Mesodermal cell (in vitro differentiated cells): ENCODE measurements around the gene CHST2. TPM values are rescaled to one million over a fixed set of nuclear protein-coding genes. Genes with fewer than 3 reads are reported as not detected.
"Not testable (repeated sequence)": the region's sequence is repeated elsewhere in the genome, so short reads cannot be mapped to it uniquely, and the experiment has no call there.

Experiments
- H3K27ac ChIP-seq: 2 replicates; pipeline ENCODE4 v1.7.0; 2013; ENCODE audit warnings: mild to moderate bottlenecking, low read depth, low read length, moderate library complexity; ENCODE audit not compliant: severe bottlenecking
- H3K36me3 ChIP-seq: 2 replicates; pipeline ENCODE4 v1.7.1; 2013; ENCODE audit warnings: mild to moderate bottlenecking, low read length, moderate library complexity; ENCODE audit not compliant: control insufficient read depth, insufficient read depth
- H3K4me1 ChIP-seq: one replicate; pipeline ENCODE4 v1.7.1; 2013; ENCODE audit warnings: mild to moderate bottlenecking, low read length; ENCODE audit not compliant: insufficient read depth, control insufficient read depth, poor library complexity, severe bottlenecking
- H3K4me3 ChIP-seq: 2 replicates; pipeline ENCODE4 v1.7.0; 2013; ENCODE audit warnings: low read length, control low read depth, mild to moderate bottlenecking; ENCODE audit not compliant: insufficient read depth, poor library complexity, severe bottlenecking; ENCODE audit errors: extremely low read depth
- H3K9me3 ChIP-seq: 2 replicates; pipeline ENCODE4 v1.7.1; 2013; ENCODE audit warnings: mild to moderate bottlenecking, low read length, moderate library complexity; ENCODE audit not compliant: control insufficient read depth
- WGBS, 2 experiments: methylation state at CpG; one replicate each; pipeline ENCODE4 v1.1.5; 2013; ENCODE audit warnings: missing lambda C conversion rate in 2 of 2; ENCODE audit not compliant: insufficient coverage in 2 of 2; 5-methylcytosine and 5-hydroxymethylcytosine counted together
- polyA plus RNA-seq, 2 experiments: library from polyadenylated mRNA; stranded (reverse); fragments of 50-300 nt; gene quantifications; one replicate each; pipeline ENCODE4 v1.2.3, GENCODE V29; 2013

The CHST2 gene
- polyA plus RNA-seq (2013, experiment 1 of 2), result 6.6 TPM
- 5.1 TPM for polyA plus RNA-seq (2013, experiment 2 of 2)

- H3K9me3 ChIP-seq, result no peaks in the 10 kb centered on the region
- H3K4me3 ChIP-seq, result peak within 1 kb of the TSS; percentile 65
- no peaks in the 10 kb centered on the region for H3K36me3 ChIP-seq
- H3K27ac ChIP-seq, result peak within 1 kb of the TSS; percentile 47
- 1% methylated on average over 84 to 87 of the region's 102 CpGs for WGBS, 2 experiments
- H3K4me1 ChIP-seq, result no peaks in the 10 kb centered on the region
These were observed at the start of gene CHST2 for GRCh38 chr3:143119009-143119914. Gene CHST2 (plus strand): TSS chr3:143119771. CDS start chr3:143120817, 1,046 bp downstream.

- Histone ChIP-seq H3K4me3 (no peak overlapping the region), H3K27ac (peak overlapping the region; percentile 81), H3K4me1 (peaks cover 3% of the 10 kb centered on the region), H3K9me3 (no peaks in the 10 kb centered on the region), H3K36me3 (no peaks in the 10 kb centered on the region)
- WGBS, 2 experiments, result 25 to 29% methylated on average over 1 to 3 of the region's 3 CpGs
These were observed 48.5 kb upstream of the CHST2 start for GRCh38 chr3:143070977-143071551.

- no peak overlapping the region for H3K4me3 ChIP-seq
- peaks cover 3% of the 10 kb centered on the region for H3K4me1 ChIP-seq
- 85 to 95% methylated on average over 2 to 6 of the region's 6 CpGs for WGBS, 2 experiments
- no peaks in the 10 kb centered on the region for H3K9me3 ChIP-seq
- no peaks in the 10 kb centered on the region for H3K36me3 ChIP-seq
- H3K27ac ChIP-seq, result peak overlapping the region; percentile 81
These were observed 47.8 kb upstream of the CHST2 start for GRCh38 chr3:143071776-143072175.

- H3K4me3 ChIP-seq, H3K27ac ChIP-seq, H3K36me3 ChIP-seq, H3K9me3 ChIP-seq, H3K4me1 ChIP-seq: not testable (repeated sequence)
- WGBS, 2 experiments, result 70 to 90% methylated on average over 2 to 10 of the region's 12 CpGs
These were observed 47.1 kb upstream of the CHST2 start for GRCh38 chr3:143072298-143073020.

GRCh38 chr3:143073541-143073940 lies 46.0 kb upstream of the CHST2 start:
- not testable (repeated sequence) for H3K4me1 ChIP-seq, H3K4me3 ChIP-seq, H3K36me3 ChIP-seq, H3K27ac ChIP-seq, H3K9me3 ChIP-seq
- no CpG with 5 or more reads among the region's 15 CpGs for WGBS, 2 experiments

GRCh38 chr3:143073983-143074382 lies 45.6 kb upstream of the CHST2 start:
- H3K9me3 ChIP-seq, H3K27ac ChIP-seq, H3K4me3 ChIP-seq, H3K36me3 ChIP-seq, H3K4me1 ChIP-seq: not testable (repeated sequence)
- WGBS, 2 experiments, result no CpG with 5 or more reads among the region's 5 CpGs

- Histone ChIP-seq H3K4me1 (no peaks in the 10 kb centered on the region), H3K9me3 (peaks cover 3% of the 10 kb centered on the region), H3K27ac (no peak overlapping the region), H3K4me3 (no peak overlapping the region), H3K36me3 (no peaks in the 10 kb centered on the region)
- 72 to 80% methylated on average over 3 to 4 of the region's 4 CpGs for WGBS, 2 experiments
These were observed 40.7 kb upstream of the CHST2 start for GRCh38 chr3:143078883-143079282.

GRCh38 chr3:143080196-143080595 lies 39.4 kb upstream of the CHST2 start:
- H3K4me3 ChIP-seq, result no peak overlapping the region
- no peak overlapping the region for H3K27ac ChIP-seq
- H3K9me3 ChIP-seq, result peaks cover 10% of the 10 kb centered on the region
- H3K4me1 ChIP-seq, result no peaks in the 10 kb centered on the region
- 92 to 97% methylated on average over 4 to 5 of the region's 5 CpGs for WGBS, 2 experiments
- no peaks in the 10 kb centered on the region for H3K36me3 ChIP-seq

GRCh38 chr3:143081365-143081764 lies 38.2 kb upstream of the CHST2 start:
- Histone ChIP-seq H3K27ac (no peak overlapping the region), H3K36me3 (no peaks in the 10 kb centered on the region), H3K4me1 (no peaks in the 10 kb centered on the region), H3K4me3 (no peak overlapping the region), H3K9me3 (peaks cover 10% of the 10 kb centered on the region)
- no CpG with 5 or more reads among the region's 1 CpG for WGBS, 2 experiments

- WGBS, 2 experiments, result 91 to 96% methylated on average over 16 to 18 of the region's 19 CpGs
- Histone ChIP-seq H3K36me3 (no peaks in the 10 kb centered on the region), H3K27ac (no peak overlapping the region), H3K4me3 (no peak overlapping the region), H3K4me1 (no peaks in the 10 kb centered on the region), H3K9me3 (peaks cover 10% of the 10 kb centered on the region)
These were observed 37.5 kb upstream of the CHST2 start for GRCh38 chr3:143081844-143082778.
